Calu3 (cell line): ENCODE data around the gene MOB3B. TPM values are rescaled to one million over a fixed set of nuclear protein-coding genes. Genes with fewer than 3 reads are reported as not detected.

Experiments used
- BruUV-seq: library from RNA; stranded (reverse); fragments of 400-500 nt; replicated peaks from 2 replicates; lab custom pipeline; 2021; lab: Mats Ljungman, UMichigan
- CTCF ChIA-PET: fragments of 300-600 bp; sonication (Branson Sonifier 250); formaldehyde crosslinking; loops from one replicate; lab custom pipeline; 2022; ENCODE audit warnings: antibody characterized with exemption; lab: Charles Lee
- DNase-seq: peaks from one replicate; pipeline ENCODE4 v3.0.0; 2022
- H3K27ac Mint-ChIP-seq: one replicate; pipeline ENCODE4 v1.8.0; 2022; ENCODE audit warnings: mixed read lengths; ENCODE audit not compliant: unreplicated experiment
- H3K27me3 Mint-ChIP-seq: one replicate; pipeline ENCODE4 v1.8.0; 2022; ENCODE audit warnings: mixed read lengths; ENCODE audit not compliant: unreplicated experiment
- H3K36me3 Mint-ChIP-seq: one replicate; pipeline ENCODE4 v1.8.0; 2022; ENCODE audit warnings: mild to moderate bottlenecking, moderate library complexity, mixed read lengths; ENCODE audit not compliant: insufficient read depth, unreplicated experiment
- H3K4me1 Mint-ChIP-seq: one replicate; pipeline ENCODE4 v1.8.0; 2022; ENCODE audit warnings: mild to moderate bottlenecking, low read depth, mixed read lengths; ENCODE audit not compliant: unreplicated experiment
- H3K4me3 Mint-ChIP-seq: one replicate; pipeline ENCODE4 v1.8.0; 2022; ENCODE audit warnings: mild to moderate bottlenecking, low read depth, moderate library complexity, mixed read lengths; ENCODE audit not compliant: unreplicated experiment
- H3K9me3 Mint-ChIP-seq: one replicate; pipeline ENCODE4 v1.8.0; 2022; ENCODE audit warnings: low read depth, mixed read lengths; ENCODE audit not compliant: unreplicated experiment
- intact Hi-C: fragments of 100-400 bp; cut with micrococcal nuclease; formaldehyde crosslinking; loops from one replicate; pipeline ENCODE4 v1.10.0; 2022; ENCODE audit not compliant: unreplicated experiment
- total RNA-seq: library from RNA; stranded (reverse); gene quantifications from 2 replicates; pipeline ENCODE4 v1.2.3, GENCODE V29; 2022
- TF ChIP-seq, protein P1 (sequence below): fragments of 200-600 bp; IDR thresholded peaks from one replicate; pipeline ENCODE4 v1.8.0; 2022; ENCODE audit warnings: antibody characterized with exemption; ENCODE audit not compliant: unreplicated experiment

The MOB3B gene
- total RNA-seq, 1 experiment from 2014 or later: 7.6 TPM

GRCh38 chr9:27276193-27277030 is 253.2 kb downstream of the MOB3B start:
- peaks cover 6% of the 10 kb centered on the region for H3K27me3 Mint-ChIP-seq
- no peak overlapping the region for H3K4me3 Mint-ChIP-seq
- CTCF ChIA-PET: interaction anchor here (0.6 kb wide), 1 partner anchor 28 kb away, joined by 5 read pairs; no protein-coding TSS in a partner anchor
- TF ChIP-seq, protein P1, sequence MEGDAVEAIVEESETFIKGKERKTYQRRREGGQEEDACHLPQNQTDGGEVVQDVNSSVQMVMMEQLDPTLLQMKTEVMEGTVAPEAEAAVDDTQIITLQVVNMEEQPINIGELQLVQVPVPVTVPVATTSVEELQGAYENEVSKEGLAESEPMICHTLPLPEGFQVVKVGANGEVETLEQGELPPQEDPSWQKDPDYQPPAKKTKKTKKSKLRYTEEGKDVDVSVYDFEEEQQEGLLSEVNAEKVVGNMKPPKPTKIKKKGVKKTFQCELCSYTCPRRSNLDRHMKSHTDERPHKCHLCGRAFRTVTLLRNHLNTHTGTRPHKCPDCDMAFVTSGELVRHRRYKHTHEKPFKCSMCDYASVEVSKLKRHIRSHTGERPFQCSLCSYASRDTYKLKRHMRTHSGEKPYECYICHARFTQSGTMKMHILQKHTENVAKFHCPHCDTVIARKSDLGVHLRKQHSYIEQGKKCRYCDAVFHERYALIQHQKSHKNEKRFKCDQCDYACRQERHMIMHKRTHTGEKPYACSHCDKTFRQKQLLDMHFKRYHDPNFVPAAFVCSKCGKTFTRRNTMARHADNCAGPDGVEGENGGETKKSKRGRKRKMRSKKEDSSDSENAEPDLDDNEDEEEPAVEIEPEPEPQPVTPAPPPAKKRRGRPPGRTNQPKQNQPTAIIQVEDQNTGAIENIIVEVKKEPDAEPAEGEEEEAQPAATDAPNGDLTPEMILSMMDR: no peak
- intact Hi-C loops: loop anchor here (1.0 to 10.0 kb wide), 4 partner anchors 28 to 329 kb away; partner anchors contain the start of gene PLAA
- H3K4me1 Mint-ChIP-seq: no peaks in the 10 kb centered on the region
- H3K36me3 Mint-ChIP-seq: no peaks in the 10 kb centered on the region
- no peak overlapping the region for H3K27ac Mint-ChIP-seq
- BruUV-seq: no TSS peak
- DNase-seq: peak; percentile 5
- H3K9me3 Mint-ChIP-seq: no peaks in the 10 kb centered on the region

Other genes with a start within 250 kb of the MOB3B start
- gene EQTN, start 232.7 kb downstream of the MOB3B start, total RNA-seq: not detected in 2 replicates
- not detected in 2 replicates for gene IFNK, start 5.5 kb downstream of the MOB3B start, total RNA-seq
- gene C9orf72, start 43.7 kb upstream of the MOB3B start, total RNA-seq: 8.0 and 9.7 TPM in 2 replicates